ENCODE results near the gene SCARB2. TPM values are rescaled to one million over a fixed set of nuclear protein-coding genes. Genes with fewer than 3 reads are reported as not detected.
A peak's percentile ranks its signal among the peaks of the same experiment; 100 is the strongest.
"Not testable (repeated sequence)": the region's sequence is repeated elsewhere in the genome, so short reads cannot be mapped to it uniquely, and the experiment has no call there.

SCARB2 gene
- total and polyA plus RNA-seq, 4 donors = 58.2 to 136 (median 73.7) TPM

DNA sequence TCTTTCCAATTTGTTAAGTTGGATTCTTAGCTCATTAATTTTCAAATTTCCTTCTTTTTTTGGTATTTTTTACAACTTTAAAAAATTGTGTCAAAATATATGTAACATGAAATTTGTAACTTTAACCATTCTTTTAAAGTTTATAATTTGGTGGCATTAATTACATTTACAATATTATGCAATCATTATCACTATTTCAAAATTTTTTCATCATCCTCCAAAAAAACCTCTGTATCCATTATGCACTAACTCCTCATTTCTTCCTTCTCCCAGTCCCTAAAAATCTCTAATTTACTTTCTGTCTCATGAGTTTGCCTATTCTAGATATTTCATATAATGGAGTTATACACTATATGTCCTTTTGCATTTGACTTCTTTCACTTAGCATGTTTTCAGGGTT is 33.2 kb upstream of the SCARB2 start (continued):
- TF ChIP-seq, protein P1, sequence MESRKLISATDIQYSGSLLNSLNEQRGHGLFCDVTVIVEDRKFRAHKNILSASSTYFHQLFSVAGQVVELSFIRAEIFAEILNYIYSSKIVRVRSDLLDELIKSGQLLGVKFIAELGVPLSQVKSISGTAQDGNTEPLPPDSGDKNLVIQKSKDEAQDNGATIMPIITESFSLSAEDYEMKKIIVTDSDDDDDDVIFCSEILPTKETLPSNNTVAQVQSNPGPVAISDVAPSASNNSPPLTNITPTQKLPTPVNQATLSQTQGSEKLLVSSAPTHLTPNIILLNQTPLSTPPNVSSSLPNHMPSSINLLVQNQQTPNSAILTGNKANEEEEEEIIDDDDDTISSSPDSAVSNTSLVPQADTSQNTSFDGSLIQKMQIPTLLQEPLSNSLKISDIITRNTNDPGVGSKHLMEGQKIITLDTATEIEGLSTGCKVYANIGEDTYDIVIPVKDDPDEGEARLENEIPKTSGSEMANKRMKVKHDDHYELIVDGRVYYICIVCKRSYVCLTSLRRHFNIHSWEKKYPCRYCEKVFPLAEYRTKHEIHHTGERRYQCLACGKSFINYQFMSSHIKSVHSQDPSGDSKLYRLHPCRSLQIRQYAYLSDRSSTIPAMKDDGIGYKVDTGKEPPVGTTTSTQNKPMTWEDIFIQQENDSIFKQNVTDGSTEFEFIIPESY (IDR thresholded peaks at IDR 0.05) = no peak
- TF ChIP-seq HNF4A (conservative IDR thresholded peaks at IDR 0.05) (no peak), RXRA (IDR thresholded peaks at IDR 0.05) (no peak)

DNA sequence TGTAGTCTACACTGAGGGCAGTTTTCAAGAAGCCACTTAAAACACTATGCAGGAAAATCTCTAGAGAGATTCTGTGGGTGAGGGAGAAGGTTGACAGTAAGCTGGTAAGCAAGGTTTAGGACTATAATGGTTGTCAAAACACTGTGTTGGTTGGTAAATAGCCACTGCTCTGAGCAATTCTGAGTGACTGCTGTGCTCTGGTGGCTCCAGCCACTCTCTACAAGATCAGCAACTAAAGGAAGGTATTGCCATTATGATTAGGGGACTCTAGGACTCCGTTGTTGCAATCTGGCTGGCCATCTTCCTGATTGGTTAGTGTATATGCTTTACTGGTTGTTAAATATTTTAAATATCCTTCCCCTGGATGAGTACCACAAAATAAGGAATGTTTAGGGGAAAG is 32.4 kb upstream of the SCARB2 start:
- Histone ChIP-seq H3K4me1 (ENCODE audit: control insufficient read depth in 4 of 4, insufficient read depth in 4 of 4, low read length in 3 of 4) (peaks cover 1 to 6% (median 4%) of the 10 kb centered on the region in 4 donors), H3K9me3 (ENCODE audit: control insufficient read depth in 4 of 4, low read length in 3 of 4) (peaks cover 0 to under 1% (median 0%) of the 10 kb centered on the region in 4 donors), H3K27me3 (ENCODE audit: control insufficient read depth in 4 of 4, insufficient read depth in 4 of 4, low read length in 3 of 4) (no peaks in the 10 kb centered on the region), H3K27ac (ENCODE audit: low read depth in 1 of 2, low read length in 2 of 2) (no peak overlapping the region), H3K36me3 (ENCODE audit: control insufficient read depth in 4 of 4, insufficient read depth in 3 of 4, low read depth in 1 of 4, low read length in 3 of 4) (no peaks in the 10 kb centered on the region), H3K9ac (ENCODE audit: low read depth in 1 of 2, low read length in 2 of 2) (peak overlapping the region in 1 of 2 donors; percentile 6), H3K4me3 (ENCODE audit: low read depth in 1 of 3, low read length in 3 of 3) (no peak overlapping the region)
- TF ChIP-seq FOXA2 (IDR thresholded peaks at IDR 0.05) (no peak), TAF1 (conservative IDR thresholded peaks at IDR 0.05) (no peak), RXRA (IDR thresholded peaks at IDR 0.05) (no peak), SP1 (IDR thresholded peaks at IDR 0.05) (no peak), FOXA1 (IDR thresholded peaks at IDR 0.05) (no peak), RAD21 (IDR thresholded peaks at IDR 0.05) (peak; percentile 80 to 84), HNF4G (IDR thresholded peaks at IDR 0.05) (no peak)
- TF ChIP-seq, protein P2, sequence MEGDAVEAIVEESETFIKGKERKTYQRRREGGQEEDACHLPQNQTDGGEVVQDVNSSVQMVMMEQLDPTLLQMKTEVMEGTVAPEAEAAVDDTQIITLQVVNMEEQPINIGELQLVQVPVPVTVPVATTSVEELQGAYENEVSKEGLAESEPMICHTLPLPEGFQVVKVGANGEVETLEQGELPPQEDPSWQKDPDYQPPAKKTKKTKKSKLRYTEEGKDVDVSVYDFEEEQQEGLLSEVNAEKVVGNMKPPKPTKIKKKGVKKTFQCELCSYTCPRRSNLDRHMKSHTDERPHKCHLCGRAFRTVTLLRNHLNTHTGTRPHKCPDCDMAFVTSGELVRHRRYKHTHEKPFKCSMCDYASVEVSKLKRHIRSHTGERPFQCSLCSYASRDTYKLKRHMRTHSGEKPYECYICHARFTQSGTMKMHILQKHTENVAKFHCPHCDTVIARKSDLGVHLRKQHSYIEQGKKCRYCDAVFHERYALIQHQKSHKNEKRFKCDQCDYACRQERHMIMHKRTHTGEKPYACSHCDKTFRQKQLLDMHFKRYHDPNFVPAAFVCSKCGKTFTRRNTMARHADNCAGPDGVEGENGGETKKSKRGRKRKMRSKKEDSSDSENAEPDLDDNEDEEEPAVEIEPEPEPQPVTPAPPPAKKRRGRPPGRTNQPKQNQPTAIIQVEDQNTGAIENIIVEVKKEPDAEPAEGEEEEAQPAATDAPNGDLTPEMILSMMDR (IDR thresholded peaks at IDR 0.05; ENCODE audit: low read depth, low read length, missing input control) = peak; percentile 34
- TF ChIP-seq, protein P3, sequence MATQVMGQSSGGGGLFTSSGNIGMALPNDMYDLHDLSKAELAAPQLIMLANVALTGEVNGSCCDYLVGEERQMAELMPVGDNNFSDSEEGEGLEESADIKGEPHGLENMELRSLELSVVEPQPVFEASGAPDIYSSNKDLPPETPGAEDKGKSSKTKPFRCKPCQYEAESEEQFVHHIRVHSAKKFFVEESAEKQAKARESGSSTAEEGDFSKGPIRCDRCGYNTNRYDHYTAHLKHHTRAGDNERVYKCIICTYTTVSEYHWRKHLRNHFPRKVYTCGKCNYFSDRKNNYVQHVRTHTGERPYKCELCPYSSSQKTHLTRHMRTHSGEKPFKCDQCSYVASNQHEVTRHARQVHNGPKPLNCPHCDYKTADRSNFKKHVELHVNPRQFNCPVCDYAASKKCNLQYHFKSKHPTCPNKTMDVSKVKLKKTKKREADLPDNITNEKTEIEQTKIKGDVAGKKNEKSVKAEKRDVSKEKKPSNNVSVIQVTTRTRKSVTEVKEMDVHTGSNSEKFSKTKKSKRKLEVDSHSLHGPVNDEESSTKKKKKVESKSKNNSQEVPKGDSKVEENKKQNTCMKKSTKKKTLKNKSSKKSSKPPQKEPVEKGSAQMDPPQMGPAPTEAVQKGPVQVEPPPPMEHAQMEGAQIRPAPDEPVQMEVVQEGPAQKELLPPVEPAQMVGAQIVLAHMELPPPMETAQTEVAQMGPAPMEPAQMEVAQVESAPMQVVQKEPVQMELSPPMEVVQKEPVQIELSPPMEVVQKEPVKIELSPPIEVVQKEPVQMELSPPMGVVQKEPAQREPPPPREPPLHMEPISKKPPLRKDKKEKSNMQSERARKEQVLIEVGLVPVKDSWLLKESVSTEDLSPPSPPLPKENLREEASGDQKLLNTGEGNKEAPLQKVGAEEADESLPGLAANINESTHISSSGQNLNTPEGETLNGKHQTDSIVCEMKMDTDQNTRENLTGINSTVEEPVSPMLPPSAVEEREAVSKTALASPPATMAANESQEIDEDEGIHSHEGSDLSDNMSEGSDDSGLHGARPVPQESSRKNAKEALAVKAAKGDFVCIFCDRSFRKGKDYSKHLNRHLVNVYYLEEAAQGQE (IDR thresholded peaks at IDR 0.05) = no peak
- TF ChIP-seq, protein P1 (IDR thresholded peaks at IDR 0.05) = no peak
- TF ChIP-seq, protein P4, sequence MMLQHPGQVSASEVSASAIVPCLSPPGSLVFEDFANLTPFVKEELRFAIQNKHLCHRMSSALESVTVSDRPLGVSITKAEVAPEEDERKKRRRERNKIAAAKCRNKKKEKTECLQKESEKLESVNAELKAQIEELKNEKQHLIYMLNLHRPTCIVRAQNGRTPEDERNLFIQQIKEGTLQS (IDR thresholded peaks at IDR 0.05) = no peak
- no peak for DNase-seq (ENCODE audit: low spot score)
- WGBS = 18% methylated on average over 1 of the region's 1 CpG

DNA sequence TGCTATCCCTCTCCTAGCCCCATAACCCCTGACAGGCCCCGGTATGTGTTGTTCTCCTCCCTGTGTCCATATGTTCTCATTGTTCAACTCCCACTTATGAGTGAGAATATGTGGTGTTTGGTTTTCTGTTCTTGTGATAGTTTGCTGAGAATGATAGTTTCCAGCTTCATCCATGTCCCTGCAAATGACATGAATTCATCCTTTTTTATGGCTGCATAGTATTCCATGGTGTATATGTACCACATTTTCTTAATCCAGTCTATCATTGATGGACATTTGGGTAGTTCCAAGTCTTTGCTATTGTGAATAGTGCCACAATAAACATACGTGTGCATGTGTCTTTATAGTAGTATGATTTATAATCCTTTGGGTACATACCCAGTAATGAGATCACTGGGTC is 30.3 kb upstream of the SCARB2 start:
- DNase-seq (ENCODE audit: low spot score); H3K27ac ChIP-seq (ENCODE audit: low read depth in 1 of 2, low read length in 2 of 2); H3K4me1 ChIP-seq (ENCODE audit: control insufficient read depth in 4 of 4, insufficient read depth in 4 of 4, low read length in 3 of 4); H3K4me3 ChIP-seq (ENCODE audit: low read depth in 1 of 3, low read length in 3 of 3); H3K36me3 ChIP-seq (ENCODE audit: control insufficient read depth in 4 of 4, insufficient read depth in 3 of 4, low read depth in 1 of 4, low read length in 3 of 4); H3K27me3 ChIP-seq (ENCODE audit: control insufficient read depth in 4 of 4, insufficient read depth in 4 of 4, low read length in 3 of 4); H3K9ac ChIP-seq (ENCODE audit: low read depth in 1 of 2, low read length in 2 of 2); H3K9me3 ChIP-seq (ENCODE audit: control insufficient read depth in 4 of 4, low read length in 3 of 4): not testable (repeated sequence)
- 97% methylated on average over 2 of the region's 2 CpGs for WGBS

Data from liver (tissue), 9 donors.